GM10847 (cell line): ENCODE measurements around the gene KCNN4.

Experiments used
- POLR2A ChIP-seq: IDR thresholded peaks from 2 replicates; pipeline ENCODE4 v1.6.1; 2011; ENCODE audit not compliant: insufficient read length; ENCODE audit errors: extremely low read depth

KCNN4 gene

GRCh38 chr19:43802216-43802951, 21.6 kb upstream of the KCNN4 start, which contains the start of gene LYPD5:
LYPD5 (minus strand) TSS chr19:43802447; CDS start chr19:43802380, 67 bp downstream.
- no peak for TF ChIP-seq POLR2A

- no peak for TF ChIP-seq POLR2A
Measured at GRCh38 chr19:43799502-43800142, 18.8 kb upstream of the KCNN4 start.

- no peak for TF ChIP-seq POLR2A
Measured at GRCh38 chr19:43798546-43799409, 18.0 kb upstream of the KCNN4 start.

- TF ChIP-seq POLR2A, result no peak
Measured at GRCh38 chr19:43798026-43798545, 17.3 kb upstream of the KCNN4 start.

- no peak for TF ChIP-seq POLR2A
Measured at GRCh38 chr19:43797556-43797955, 16.8 kb upstream of the KCNN4 start.

- TF ChIP-seq POLR2A, result no peak
Measured at GRCh38 chr19:43797118-43797517, 16.3 kb upstream of the KCNN4 start.

GRCh38 chr19:43790587-43790986, 9.8 kb upstream of the KCNN4 start:
- TF ChIP-seq POLR2A, result no peak

GRCh38 chr19:43789029-43789428, 8.3 kb upstream of the KCNN4 start:
- TF ChIP-seq POLR2A, result no peak

GRCh38 chr19:43786665-43787064, 5.9 kb upstream of the KCNN4 start:
- no peak for TF ChIP-seq POLR2A

- TF ChIP-seq POLR2A, result no peak
Measured at GRCh38 chr19:43784981-43785808, 4.4 kb upstream of the KCNN4 start.

GRCh38 chr19:43784241-43784980, 3.6 kb upstream of the KCNN4 start:
- no peak for TF ChIP-seq POLR2A

- no peak for TF ChIP-seq POLR2A
Measured at GRCh38 chr19:43783636-43784035, 2.9 kb upstream of the KCNN4 start.

GRCh38 chr19:43782689-43783231, 2.0 kb upstream of the KCNN4 start:
- TF ChIP-seq POLR2A, result no peak

- no peak for TF ChIP-seq POLR2A
Measured at GRCh38 chr19:43782311-43782660, 1.5 kb upstream of the KCNN4 start.

- TF ChIP-seq POLR2A, result no peak
Measured at GRCh38 chr19:43781630-43782310, 997 bp upstream of the KCNN4 start.
